GM23248 (cell line): ENCODE results near the gene YEATS2. TPM values are rescaled to one million over a fixed set of nuclear protein-coding genes. Genes with fewer than 3 reads are reported as not detected.

Source experiments
- DNase-seq: peaks from one replicate; pipeline ENCODE4 v3.0.0-alpha.2; 2015
- H2AFZ ChIP-seq: fragments of 200-600 bp; sonication (generic); 2 replicates; pipeline ENCODE4 v1.6.1; 2016; ENCODE audit warnings: antibody characterized with exemption
- H3F3A ChIP-seq: fragments of 200-600 bp; sonication (generic); 2 replicates; pipeline ENCODE4 v1.6.1; 2016; ENCODE audit warnings: mild to moderate bottlenecking, antibody characterized with exemption, mixed run types; ENCODE audit not compliant: insufficient read depth
- H3K27ac ChIP-seq: fragments of 200-600 bp; sonication (generic); 2 replicates; pipeline ENCODE4 v1.5.1; 2016; ENCODE audit warnings: mild to moderate bottlenecking
- H3K27me3 ChIP-seq: fragments of 200-600 bp; sonication (generic); replicated peaks from 2 replicates; pipeline ENCODE4 v1.6.1; 2016; ENCODE audit warnings: mild to moderate bottlenecking; ENCODE audit not compliant: insufficient read depth
- H3K36me3 ChIP-seq: fragments of 200-600 bp; sonication (generic); 2 replicates; pipeline ENCODE4 v1.6.1; 2016; ENCODE audit warnings: low read depth, mild to moderate bottlenecking
- H3K4me1 ChIP-seq: fragments of 200-600 bp; sonication (generic); 2 replicates; pipeline ENCODE4 v1.6.1; 2016; ENCODE audit warnings: mild to moderate bottlenecking; ENCODE audit not compliant: insufficient read depth
- H3K4me2 ChIP-seq: fragments of 200-600 bp; sonication (generic); one replicate; pipeline ENCODE4 v1.6.1; 2016; ENCODE audit warnings: mild to moderate bottlenecking; ENCODE audit not compliant: unreplicated experiment
- H3K4me3 ChIP-seq: fragments of 200-600 bp; sonication (generic); 2 replicates; pipeline ENCODE4 v1.5.1; 2016; ENCODE audit warnings: mild to moderate bottlenecking
- H3K79me2 ChIP-seq: fragments of 200-600 bp; sonication (generic); 2 replicates; pipeline ENCODE4 v1.6.1; 2016; ENCODE audit warnings: mild to moderate bottlenecking; ENCODE audit not compliant: insufficient read depth
- H3K9ac ChIP-seq: fragments of 200-600 bp; sonication (generic); 2 replicates; pipeline ENCODE4 v1.6.1; 2016; ENCODE audit warnings: mild to moderate bottlenecking
- H3K9me2 ChIP-seq: fragments of 200-600 bp; sonication (generic); 2 replicates; pipeline ENCODE4 v1.6.1; 2016; ENCODE audit warnings: mixed run types, mild to moderate bottlenecking, moderate library complexity; ENCODE audit not compliant: insufficient read depth
- H3K9me3 ChIP-seq: fragments of 200-600 bp; sonication (generic); one replicate; pipeline ENCODE4 v1.6.1; 2017; ENCODE audit warnings: low read depth
- H4K20me1 ChIP-seq: fragments of 200-600 bp; sonication (generic); 2 replicates; pipeline ENCODE4 v1.6.0; 2016; ENCODE audit not compliant: insufficient read depth
- EZH2 ChIP-seq: fragments of 200-600 bp; sonication (generic); IDR thresholded peaks from 2 replicates; pipeline ENCODE4 v1.6.1; 2018; ENCODE audit warnings: antibody characterized with exemption, mild to moderate bottlenecking; ENCODE audit not compliant: insufficient read depth, poor library complexity, severe bottlenecking
- EZH2phosphoT487 ChIP-seq: fragments of 200-600 bp; sonication (generic); IDR thresholded peaks from 2 replicates; pipeline ENCODE4 v1.6.1; 2018; ENCODE audit warnings: antibody characterized with exemption, moderate library complexity, mild to moderate bottlenecking, low read depth; ENCODE audit not compliant: insufficient read depth
- WGBS, 2 experiments: methylation state at CpG; one replicate each; pipeline ENCODE4 v1.1.6; 2015 to 2017; ENCODE audit warnings: low lambda C conversion rate in 2 of 2, low coverage in 1 of 2; ENCODE audit errors: missing lambda C conversion rate in 2 of 2; 5-methylcytosine and 5-hydroxymethylcytosine counted together
- in situ Hi-C: fragments of 300-500 bp; cut with MboI; formaldehyde crosslinking; loops from 2 replicates; pipeline ENCODE4 v1.15.0; 2020
- polyA plus RNA-seq: library from polyadenylated mRNA; unstranded; fragments of >200 nt; fragmentation: Nextera tagmentation; extraction: Ambion mirVana; gene quantifications from 2 replicates; pipeline ENCODE4 v1.2.1, GENCODE V29; 2016
- total RNA-seq: library from RNA; depleted of rRNA; stranded (reverse); fragments of >200 nt; shearing (Covaris generic); gene quantifications from 2 replicates; pipeline ENCODE4 v1.2.3, GENCODE V29; 2014

YEATS2 gene
- total and polyA plus RNA-seq, 2 experiments from 2014 or later: 14.0 to 34.7 TPM

DNA sequence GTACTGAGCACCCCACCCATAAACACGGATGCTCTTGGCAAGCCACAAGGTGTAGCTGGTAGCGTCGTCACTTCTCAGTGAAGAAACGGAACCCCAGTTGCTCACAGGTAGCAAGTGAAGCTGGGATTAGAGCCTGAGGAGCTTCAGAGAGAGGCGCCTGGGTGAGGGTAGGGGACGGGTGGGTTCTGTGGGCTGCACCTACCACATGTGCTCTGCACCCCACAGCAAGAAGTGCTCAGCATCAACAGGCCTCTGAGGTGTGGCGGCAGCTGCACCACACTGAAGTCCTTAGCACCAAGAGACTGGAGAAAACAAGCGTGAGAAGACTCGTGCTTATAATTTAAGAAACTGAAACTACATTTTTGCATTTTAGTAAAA, 118.0 kb downstream of the YEATS2 start:
- Histone ChIP-seq H3K9ac (no peak overlapping the region), H3K9me3 (no peaks in the 10 kb centered on the region), H3K4me2 (no peak overlapping the region), H4K20me1 (no peaks in the 10 kb centered on the region), H3K9me2 (no peaks in the 10 kb centered on the region), H3K79me2 (no peaks in the 10 kb centered on the region), H2AFZ (no peak overlapping the region), H3K27me3 (no peaks in the 10 kb centered on the region), H3F3A (no peaks in the 10 kb centered on the region), H3K4me1 (no peaks in the 10 kb centered on the region), H3K4me3 (no peak overlapping the region), H3K36me3 (peaks cover 3% of the 10 kb centered on the region; the same call in 1 of the 2 replicates), H3K27ac (no peak overlapping the region)
- in situ Hi-C loops: no loop called here
- TF ChIP-seq EZH2phosphoT487 (no peak), EZH2 (no peak)
- DNase-seq: no peak
- 72 to 73% methylated on average over 9 of the region's 9 CpGs for WGBS, 2 experiments

DNA sequence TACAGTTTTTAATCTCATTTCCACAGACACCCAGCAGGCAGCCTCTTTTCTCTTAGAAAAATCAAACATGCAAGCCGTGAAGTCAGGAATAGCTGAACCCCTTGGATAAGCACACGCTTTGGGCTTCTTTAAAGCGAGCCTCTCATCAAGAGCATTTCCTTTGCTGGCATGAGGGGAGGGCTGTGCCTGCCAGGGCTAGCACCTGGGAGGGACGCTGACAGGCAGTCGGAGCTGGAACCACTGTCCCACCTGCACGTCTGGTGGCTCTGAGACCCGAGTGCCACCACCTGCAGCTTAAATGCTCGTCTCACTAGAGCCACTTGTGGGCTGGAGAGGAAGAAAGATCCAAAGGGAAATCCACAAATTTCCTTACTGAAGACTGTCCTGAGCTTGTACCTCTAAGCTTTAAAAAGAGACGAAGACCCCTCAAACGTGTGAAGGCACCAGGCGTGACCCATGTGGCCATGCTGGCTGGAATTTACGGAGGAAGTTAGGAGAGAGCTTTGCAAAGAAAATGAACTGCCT, 118.4 kb downstream of the YEATS2 start:
- Histone ChIP-seq H3K79me2 (no peaks in the 10 kb centered on the region), H3K4me2 (no peak overlapping the region), H4K20me1 (no peaks in the 10 kb centered on the region), H3K27ac (no peak overlapping the region), H3K4me3 (no peak overlapping the region), H2AFZ (no peak overlapping the region), H3K9me3 (no peaks in the 10 kb centered on the region), H3K9ac (no peak overlapping the region), H3K4me1 (no peaks in the 10 kb centered on the region), H3K36me3 (peaks cover 3% of the 10 kb centered on the region; the same call in 1 of the 2 replicates), H3K27me3 (no peaks in the 10 kb centered on the region), H3K9me2 (no peaks in the 10 kb centered on the region), H3F3A (no peaks in the 10 kb centered on the region)
- DNase-seq: no peak
- TF ChIP-seq EZH2 (no peak), EZH2phosphoT487 (no peak)
- in situ Hi-C loops: no loop called here
- WGBS, 2 experiments: 81 to 86% methylated on average over 12 of the region's 12 CpGs

DNA sequence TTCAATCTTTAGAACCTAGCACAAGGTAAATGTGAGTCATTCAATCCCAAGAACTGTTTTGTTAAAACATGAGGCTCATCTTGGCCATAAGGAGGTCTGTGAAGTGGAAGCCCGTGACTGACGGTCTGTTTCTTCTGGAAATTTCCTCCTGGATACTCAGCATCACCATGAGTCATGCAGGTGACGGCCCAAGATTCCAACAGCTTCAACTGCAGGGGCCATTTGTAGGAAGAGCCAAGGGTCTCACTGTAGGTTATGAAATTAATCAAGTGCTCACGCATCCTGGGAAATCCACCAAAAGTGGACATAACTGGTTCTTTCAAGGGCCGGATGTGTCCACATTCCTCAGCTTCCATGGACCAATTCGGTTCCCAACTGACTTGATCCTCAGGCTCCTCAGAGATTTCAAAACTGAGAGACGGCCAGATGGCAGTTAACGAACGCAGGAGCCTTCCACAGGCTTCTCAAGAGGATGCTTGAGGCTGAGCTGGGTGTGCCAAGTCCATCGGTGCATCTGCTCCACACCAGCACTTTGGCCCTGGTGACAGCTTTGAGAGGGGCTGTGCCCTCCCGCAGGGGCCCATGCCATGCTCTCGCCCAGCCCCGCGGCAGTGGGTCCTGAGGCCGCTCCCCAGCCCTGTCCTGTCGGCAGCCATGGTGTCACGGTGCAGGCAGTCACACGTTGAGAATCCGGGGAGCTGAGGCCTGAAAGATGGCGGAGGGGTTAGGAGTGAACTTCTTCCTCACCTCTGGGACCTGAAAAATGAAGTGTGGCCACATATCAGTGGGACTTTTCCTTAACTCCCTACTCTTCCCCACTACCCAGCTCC, 119.3 kb downstream of the YEATS2 start:
- Histone ChIP-seq H4K20me1 (no peaks in the 10 kb centered on the region), H3K9ac (no peak overlapping the region), H3K79me2 (no peaks in the 10 kb centered on the region), H3K4me3 (no peak overlapping the region), H3K27ac (no peak overlapping the region), H3K9me2 (no peaks in the 10 kb centered on the region), H3K27me3 (no peaks in the 10 kb centered on the region), H3K4me1 (no peaks in the 10 kb centered on the region), H2AFZ (no peak overlapping the region), H3F3A (no peaks in the 10 kb centered on the region), H3K9me3 (no peaks in the 10 kb centered on the region), H3K4me2 (no peak overlapping the region), H3K36me3 (peaks cover 3% of the 10 kb centered on the region; the same call in 1 of the 2 replicates)
- in situ Hi-C loops: no loop called here
- TF ChIP-seq EZH2phosphoT487: no peak
- TF ChIP-seq EZH2: no peak
- WGBS, 2 experiments: 90 to 91% methylated on average over 20 of the region's 20 CpGs
- DNase-seq: no peak

DNA sequence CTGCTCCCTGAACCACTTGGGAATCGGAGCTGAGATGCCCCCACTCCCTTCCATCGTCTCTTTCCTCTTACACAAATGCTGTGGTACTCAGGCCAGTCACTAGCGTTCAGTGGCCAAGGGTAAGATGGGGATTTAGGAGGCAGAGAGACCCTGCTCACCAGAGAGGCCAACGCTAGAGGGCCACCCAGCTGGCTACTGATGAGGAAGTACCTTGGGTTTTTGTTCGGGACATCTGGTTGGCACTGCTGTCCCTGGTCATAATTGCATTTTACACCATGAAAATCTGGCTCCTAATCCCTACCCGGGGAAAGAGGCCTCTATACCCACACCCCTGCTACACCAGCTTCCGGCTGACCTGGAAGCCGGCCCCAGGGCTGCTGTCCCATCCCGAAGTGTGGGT, 120.0 kb downstream of the YEATS2 start:
- TF ChIP-seq EZH2phosphoT487 (no peak), EZH2 (no peak)
- H3K36me3 ChIP-seq: no peaks in the 10 kb centered on the region
- no peak overlapping the region for H3K4me3 ChIP-seq
- H3K9me3 ChIP-seq: no peaks in the 10 kb centered on the region
- no peaks in the 10 kb centered on the region for H3K27me3 ChIP-seq
- H3K27ac ChIP-seq: no peak overlapping the region
- H2AFZ ChIP-seq: no peak overlapping the region
- no peaks in the 10 kb centered on the region for H3K79me2 ChIP-seq
- in situ Hi-C loops: no loop called here
- H3K9ac ChIP-seq: no peak overlapping the region
- no peaks in the 10 kb centered on the region for H3K9me2 ChIP-seq
- H4K20me1 ChIP-seq: no peaks in the 10 kb centered on the region
- H3K4me1 ChIP-seq: no peaks in the 10 kb centered on the region
- 94 to 95% methylated on average over 9 of the region's 9 CpGs for WGBS, 2 experiments
- no peaks in the 10 kb centered on the region for H3F3A ChIP-seq
- H3K4me2 ChIP-seq: no peak overlapping the region
- no peak for DNase-seq
